ENCODE results near the gene RGS14.

GRCh38 chr5:177334781-177335700 is 22.7 kb upstream of the RGS14 start:
- TF ChIP-seq CTCF (conservative IDR thresholded peaks at IDR 0.05): no peak
- no peak for TF ChIP-seq EZH2 (IDR thresholded peaks at IDR 0.05; ENCODE audit: low read depth)

Data from PC-9 (cell line).